CD8-positive, alpha-beta memory T cell (primary cell): Measurements from ENCODE around the gene GATM. TPM values are rescaled to one million over a fixed set of nuclear protein-coding genes. Genes with fewer than 3 reads are reported as not detected.
A peak's percentile ranks its signal among the peaks of the same experiment; 100 is the strongest.

Source experiments
- CTCF ChIA-PET: fragments of 350-600 bp; sonication (Branson Sonifier 250); formaldehyde crosslinking; loops from one replicate; lab custom pipeline; 2021; ENCODE audit warnings: antibody characterized with exemption; lab: Charles Lee
- POLR2A ChIA-PET: fragments of 350-600 bp; sonication (Branson Sonifier 250); formaldehyde crosslinking; loops from one replicate; lab custom pipeline; 2021; ENCODE audit warnings: antibody characterized with exemption; lab: Charles Lee
- DNase-seq, 5 donors: peaks; one replicate each; pipeline versions ENCODE4 v3.0.0 to v3.0.0-alpha.2; 2020 to 2022; ENCODE audit warnings: mixed read lengths in 1 of 5
- H3K27ac ChIP-seq: one replicate; pipeline ENCODE4 v1.7.0; 2013; ENCODE audit warnings: low read depth, mild to moderate bottlenecking, low read length, moderate library complexity
- H3K27me3 ChIP-seq: 2 replicates; pipeline ENCODE4 v1.7.0; 2013; ENCODE audit warnings: low read length, mild to moderate bottlenecking; ENCODE audit not compliant: insufficient read depth, poor library complexity, severe bottlenecking
- H3K36me3 ChIP-seq: 2 replicates; pipeline ENCODE4 v1.7.0; 2013; ENCODE audit warnings: mild to moderate bottlenecking, low read length, moderate library complexity; ENCODE audit not compliant: insufficient read depth
- H3K4me1 ChIP-seq: 2 replicates; pipeline ENCODE4 v1.7.0; 2013; ENCODE audit warnings: mild to moderate bottlenecking, low read length, moderate library complexity; ENCODE audit not compliant: insufficient read depth
- H3K4me3 ChIP-seq: 2 replicates; pipeline ENCODE4 v1.7.0; 2013; ENCODE audit warnings: mild to moderate bottlenecking, low read length
- H3K9me3 ChIP-seq: 2 replicates; pipeline ENCODE4 v1.7.0; 2013; ENCODE audit warnings: mild to moderate bottlenecking, low read length
- H3K27ac Mint-ChIP-seq, 8 donors: one replicate each; pipeline ENCODE4 v1.8.0; 2020 to 2021; ENCODE audit warnings: mixed read lengths in 8 of 8, mild to moderate bottlenecking in 6 of 8, inconsistent platforms in 3 of 8, moderate library complexity in 3 of 8
- H3K27me3 Mint-ChIP-seq, 2 donors: one replicate each; pipeline ENCODE4 v1.8.0; 2020 to 2021; ENCODE audit warnings: mixed read lengths in 2 of 2, mild to moderate bottlenecking in 1 of 2, moderate library complexity in 1 of 2
- H3K36me3 Mint-ChIP-seq, 3 donors: one replicate each; pipeline ENCODE4 v1.8.0; 2020 to 2021; ENCODE audit warnings: mixed read lengths in 3 of 3, inconsistent platforms in 1 of 3, mild to moderate bottlenecking in 1 of 3
- H3K4me1 Mint-ChIP-seq, 3 donors: one replicate each; pipeline ENCODE4 v1.8.0; 2020 to 2021; ENCODE audit warnings: mixed read lengths in 3 of 3, inconsistent platforms in 1 of 3, mild to moderate bottlenecking in 1 of 3
- H3K4me3 Mint-ChIP-seq, 7 donors: one replicate each; pipeline ENCODE4 v1.8.0; 2020 to 2021; ENCODE audit warnings: mixed read lengths in 7 of 7, mild to moderate bottlenecking in 6 of 7, moderate library complexity in 4 of 7, inconsistent platforms in 2 of 7
- H3K9me3 Mint-ChIP-seq, 5 donors: one replicate each; pipeline ENCODE4 v1.8.0; 2020 to 2022; ENCODE audit warnings: mixed read lengths in 5 of 5, mild to moderate bottlenecking in 3 of 5, moderate library complexity in 2 of 5, inconsistent platforms in 1 of 5
- polyA plus RNA-seq: library from polyadenylated mRNA; unstranded; fragments of 300-500 nt; fragmentation: Illumina TruSeq; gene quantifications from one replicate; pipeline ENCODE4 v1.2.3, GENCODE V29; 2021
- total RNA-seq, 2 experiments: library from RNA; stranded (reverse); gene quantifications; one replicate each; pipeline ENCODE4 v1.2.3, GENCODE V29; 2021

Gene GATM
- total and polyA plus RNA-seq, 3 experiments from 2014 or later = 0.43 to 2.4 (median 1.9) TPM

DNA sequence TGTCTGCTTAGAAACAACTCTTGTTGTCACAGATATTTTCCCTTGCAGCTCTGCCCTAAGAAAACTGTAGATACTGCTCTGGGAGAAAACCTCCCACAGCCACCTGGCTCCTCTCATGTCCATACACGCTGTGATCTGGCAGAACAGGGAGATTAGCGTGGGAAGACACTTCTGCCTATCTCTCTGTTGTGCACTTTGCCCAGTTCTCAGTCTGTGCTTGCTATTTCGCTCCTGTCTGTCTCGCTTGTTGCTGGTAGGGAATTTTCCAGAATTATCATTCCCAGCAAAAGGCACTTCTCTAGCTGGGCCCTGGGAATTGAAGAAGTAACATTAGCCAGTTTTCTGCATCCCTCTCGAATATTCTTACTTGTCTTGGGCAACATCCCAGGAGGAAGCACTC, 8.1 kb upstream of the GATM start:
- no peak for DNase-seq
- CTCF ChIA-PET = interaction anchor here (1.5 kb wide), 1 partner anchor 268 kb away, joined by 3 read pairs; no protein-coding TSS in a partner anchor
- Histone ChIP-seq H3K4me3 (no peak overlapping the region), H3K27ac (no peak overlapping the region), H3K4me1 (no peaks in the 10 kb centered on the region), H3K27me3 (peaks cover 4% of the 10 kb centered on the region), H3K36me3 (no peaks in the 10 kb centered on the region), H3K9me3 (no peaks in the 10 kb centered on the region)
- Mint-ChIP-seq H3K27ac (no peak overlapping the region), H3K9me3 (no peaks in the 10 kb centered on the region), H3K27me3 (peaks cover 25 to 50% of the 10 kb centered on the region in 2 donors), H3K36me3 (no peaks in the 10 kb centered on the region), H3K4me1 (no peaks in the 10 kb centered on the region), H3K4me3 (no peak overlapping the region)
- POLR2A ChIA-PET = no interaction called here

GRCh38 chr15:45385590-45385989, 7.2 kb upstream of the GATM start:
- ChIA-PET CTCF (interaction anchor here (1.5 to 2.8 kb wide), 2 partner anchors 15 to 268 kb away, joined by 3 to 13 read pairs; a partner anchor contains a TSS), POLR2A (no interaction called here)
- H3K4me3 Mint-ChIP-seq = no peak overlapping the region

DNA sequence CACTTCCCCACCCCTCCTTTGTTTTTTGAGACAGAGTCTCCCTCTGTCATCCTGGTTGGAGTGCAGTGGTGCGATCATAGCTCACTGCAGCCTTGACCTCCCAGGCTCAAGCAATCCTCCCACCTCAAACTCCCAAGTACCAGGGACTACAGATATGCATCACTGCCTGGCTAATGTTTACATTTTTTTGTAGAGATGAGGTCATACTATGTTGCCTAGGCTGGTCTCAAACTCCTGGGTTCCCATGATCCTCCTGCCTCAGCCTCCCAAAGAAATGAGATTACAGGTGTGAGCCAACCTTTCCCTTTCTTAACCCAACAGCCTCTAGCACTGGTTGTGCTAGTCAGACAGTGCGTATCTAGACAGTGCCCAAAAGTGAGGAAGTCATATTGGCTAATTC, 6.4 kb upstream of the GATM start:
- no peak overlapping the region for H3K4me3 ChIP-seq
- CTCF ChIA-PET = interaction anchor here (1.1 to 2.8 kb wide), 3 partner anchors 12 to 267 kb away, joined by 3 to 13 read pairs (median 4); a partner anchor contains a TSS
- Mint-ChIP-seq H3K27ac (no peak overlapping the region), H3K4me3 (no peak overlapping the region), H3K4me1 (no peaks in the 10 kb centered on the region), H3K9me3 (no peaks in the 10 kb centered on the region), H3K27me3 (peaks cover 28 to 53% of the 10 kb centered on the region in 2 donors), H3K36me3 (no peaks in the 10 kb centered on the region)
- no peaks in the 10 kb centered on the region for H3K4me1 ChIP-seq
- no peak overlapping the region for H3K27ac ChIP-seq
- no peaks in the 10 kb centered on the region for H3K9me3 ChIP-seq
- POLR2A ChIA-PET = no interaction called here
- DNase-seq = no peak
- peaks cover 4% of the 10 kb centered on the region for H3K27me3 ChIP-seq
- H3K36me3 ChIP-seq = no peaks in the 10 kb centered on the region

More at GRCh38 chr15:45385590-45385989, 7.2 kb upstream of the GATM start:
- H3K27ac Mint-ChIP-seq = no peak overlapping the region
- Histone ChIP-seq H3K36me3 (no peaks in the 10 kb centered on the region), H3K4me1 (no peaks in the 10 kb centered on the region), H3K27ac (no peak overlapping the region), H3K9me3 (no peaks in the 10 kb centered on the region), H3K27me3 (peaks cover 4% of the 10 kb centered on the region), H3K4me3 (no peak overlapping the region)
- no peaks in the 10 kb centered on the region for H3K4me1 Mint-ChIP-seq
- no peaks in the 10 kb centered on the region for H3K9me3 Mint-ChIP-seq
- peaks cover 21 to 54% of the 10 kb centered on the region in 2 donors for H3K27me3 Mint-ChIP-seq
- H3K36me3 Mint-ChIP-seq = no peaks in the 10 kb centered on the region
- no peak for DNase-seq

- H3K9me3 Mint-ChIP-seq = peaks cover 0 to 2% (median 0%) of the 10 kb centered on the region in 5 donors
- H3K4me3 Mint-ChIP-seq = peak overlapping the region; percentile 18 to 76 (median 70)
- H3K27me3 ChIP-seq = peaks cover 30% of the 10 kb centered on the region
- peaks cover 11% of the 10 kb centered on the region for H3K4me1 ChIP-seq
- no peak for DNase-seq
- H3K27ac Mint-ChIP-seq = no peak overlapping the region
- H3K27ac ChIP-seq = no peak overlapping the region
- POLR2A ChIA-PET = no interaction called here
- H3K4me3 ChIP-seq = peak overlapping the region; percentile 57
- H3K4me1 Mint-ChIP-seq = peaks cover 14 to 22% (median 22%) of the 10 kb centered on the region in 3 donors
- no peaks in the 10 kb centered on the region for H3K36me3 ChIP-seq
- no peaks in the 10 kb centered on the region for H3K9me3 ChIP-seq
- CTCF ChIA-PET = no interaction called here
- peaks cover 0 to 3% (median 0%) of the 10 kb centered on the region in 3 donors for H3K36me3 Mint-ChIP-seq
- H3K27me3 Mint-ChIP-seq = peaks cover 55 to 70% of the 10 kb centered on the region in 2 donors
Observed at GRCh38 chr15:45378913-45379262, 544 bp upstream of the GATM start.

DNA sequence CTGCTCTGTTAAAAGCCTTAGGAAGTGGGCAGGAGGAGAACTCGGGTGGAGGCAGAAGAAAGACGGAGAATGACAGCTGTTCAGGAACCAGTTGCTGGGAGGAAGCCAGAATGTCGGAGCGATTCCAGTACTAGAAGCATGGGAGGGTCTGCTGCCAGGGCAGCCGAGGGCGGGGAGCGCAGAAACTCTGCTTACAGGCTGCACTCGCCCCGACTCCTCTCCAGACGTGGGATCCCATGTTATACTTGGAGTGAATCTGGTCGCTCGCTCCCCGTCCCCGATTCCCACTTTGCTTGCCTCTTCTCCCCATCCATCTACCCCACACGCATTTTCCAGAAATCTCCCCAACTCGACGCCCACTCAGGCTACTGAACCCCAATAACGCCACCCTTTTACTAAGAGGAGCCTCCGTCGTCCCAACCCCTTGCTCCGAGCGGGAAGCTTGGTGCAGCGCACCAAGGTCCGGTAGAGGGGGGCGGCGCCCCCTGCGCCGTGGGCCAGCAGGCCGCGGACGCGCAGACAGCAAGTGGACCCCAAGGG, 665 bp downstream of the GATM start:
- Mint-ChIP-seq H3K4me1 (peaks cover 14 to 22% (median 22%) of the 10 kb centered on the region in 3 donors), H3K36me3 (peaks cover 0 to 3% (median 0%) of the 10 kb centered on the region in 3 donors), H3K4me3 (peak overlapping the region; percentile 53 to 80 (median 74)), H3K27ac (peak overlapping the region in 2 of 8 donors; percentile 1 to 20), H3K9me3 (peaks cover 0 to 2% (median 0%) of the 10 kb centered on the region in 5 donors), H3K27me3 (peaks cover 58 to 78% of the 10 kb centered on the region in 2 donors)
- Histone ChIP-seq H3K36me3 (no peaks in the 10 kb centered on the region), H3K4me1 (peaks cover 11% of the 10 kb centered on the region), H3K27me3 (peaks cover 34% of the 10 kb centered on the region), H3K9me3 (no peaks in the 10 kb centered on the region), H3K27ac (no peak overlapping the region), H3K4me3 (peak overlapping the region; percentile 57)
- no peak for DNase-seq
- ChIA-PET CTCF (interaction anchor here (2.0 kb wide), 1 partner anchor 13 kb away, joined by 6 read pairs; no protein-coding TSS in a partner anchor), POLR2A (no interaction called here)

- Mint-ChIP-seq H3K4me1 (peaks cover 14 to 22% (median 22%) of the 10 kb centered on the region in 3 donors), H3K27me3 (peaks cover 58 to 80% of the 10 kb centered on the region in 2 donors), H3K36me3 (peaks cover 0 to 3% (median 0%) of the 10 kb centered on the region in 3 donors), H3K9me3 (peaks cover 0 to 2% (median 0%) of the 10 kb centered on the region in 5 donors), H3K27ac (peak overlapping the region in 1 of 8 donors; percentile 1), H3K4me3 (peak overlapping the region; percentile 67 to 80 (median 73))
- Histone ChIP-seq H3K4me1 (peaks cover 11% of the 10 kb centered on the region), H3K36me3 (no peaks in the 10 kb centered on the region), H3K4me3 (peak overlapping the region; percentile 57), H3K9me3 (no peaks in the 10 kb centered on the region), H3K27ac (no peak overlapping the region), H3K27me3 (peaks cover 34% of the 10 kb centered on the region)
- no peak for DNase-seq
- POLR2A ChIA-PET = no interaction called here
- CTCF ChIA-PET = interaction anchor here (1.2 to 2.0 kb wide), 2 partner anchors 13 to 25 kb away, joined by 4 to 6 read pairs; a partner anchor contains a TSS
Observed at GRCh38 chr15:45376967-45377608, 1.3 kb downstream of the GATM start.

- POLR2A ChIA-PET = no interaction called here
- Mint-ChIP-seq H3K9me3 (peaks cover 0 to 2% (median 0%) of the 10 kb centered on the region in 5 donors), H3K4me3 (peak overlapping the region in 6 of 7 donors; percentile 26 to 74 (median 54)), H3K27me3 (peaks cover 55 to 75% of the 10 kb centered on the region in 2 donors), H3K27ac (no peak overlapping the region), H3K36me3 (peaks cover 0 to 3% (median 0%) of the 10 kb centered on the region in 3 donors), H3K4me1 (peaks cover 14 to 22% (median 22%) of the 10 kb centered on the region in 3 donors)
- Histone ChIP-seq H3K27ac (no peak overlapping the region), H3K27me3 (peaks cover 37% of the 10 kb centered on the region), H3K9me3 (no peaks in the 10 kb centered on the region), H3K4me1 (peaks cover 11% of the 10 kb centered on the region), H3K36me3 (no peaks in the 10 kb centered on the region), H3K4me3 (no peak overlapping the region)
- CTCF ChIA-PET = interaction anchor here (1.2 to 2.0 kb wide), 2 partner anchors 14 to 26 kb away, joined by 4 to 6 read pairs; a partner anchor contains a TSS
- DNase-seq = no peak
Observed at GRCh38 chr15:45376300-45376928, 1.9 kb downstream of the GATM start.
